Measurements from ENCODE around the gene PDE1C. TPM values are rescaled to one million over a fixed set of nuclear protein-coding genes. Genes with fewer than 3 reads are reported as not detected.

The PDE1C gene
- total RNA-seq, 1 experiment from 2014 or later, result not detected

GRCh38 chr7:32056767-32057166 is 13.4 kb downstream of the PDE1C start:
- peaks cover 79% of the 10 kb centered on the region for H3K27me3 ChIP-seq (replicated peaks; ENCODE audit: insufficient read depth, low read depth, low read length, poor library complexity)

GRCh38 chr7:32053204-32053603 is 17.0 kb downstream of the PDE1C start:
- peaks cover 93% of the 10 kb centered on the region for H3K27me3 ChIP-seq (replicated peaks; ENCODE audit: insufficient read depth, low read depth, low read length, poor library complexity)
- no peak overlapping the region for H3K4me3 ChIP-seq (ENCODE audit: low read depth, low read length, poor library complexity, severe bottlenecking)
- H3K36me3 ChIP-seq (ENCODE audit: insufficient read depth, low read length, poor library complexity, severe bottlenecking), result no peaks in the 10 kb centered on the region
- H3K4me1 ChIP-seq (ENCODE audit: insufficient read depth, low read length, poor library complexity, severe bottlenecking), result peaks cover 3% of the 10 kb centered on the region
- intact Hi-C loops (cut with micrococcal nuclease; ENCODE audit: unreplicated experiment), result no loop called here
- CTCF ChIA-PET, result no interaction called here
- no peak for TF ChIP-seq CTCF (conservative IDR thresholded peaks at IDR 0.05; ENCODE audit: low read depth, low read length)
- TF ChIP-seq EZH2 (IDR thresholded peaks at IDR 0.05; ENCODE audit: borderline replicate concordance, low read depth, low read length, poor library complexity, severe bottlenecking), result no peak
- POLR2A ChIA-PET (ENCODE audit: low non-redundant PET), result no interaction called here
- no peak overlapping the region for H3K27ac ChIP-seq (ENCODE audit: low read depth, low read length, poor library complexity, severe bottlenecking)
- no peaks in the 10 kb centered on the region for H3K9me3 ChIP-seq (ENCODE audit: low read depth, low read length, poor library complexity, severe bottlenecking)
- BruUV-seq (replicated peaks), result no TSS peak
- DNase-seq (ENCODE audit: low spot score), result no peak

More at GRCh38 chr7:32056767-32057166, 13.4 kb downstream of the PDE1C start:
- Histone ChIP-seq H3K9me3 (ENCODE audit: low read depth, low read length, poor library complexity, severe bottlenecking) (no peaks in the 10 kb centered on the region), H3K4me1 (ENCODE audit: insufficient read depth, low read length, poor library complexity, severe bottlenecking) (peaks cover 28% of the 10 kb centered on the region), H3K4me3 (ENCODE audit: low read depth, low read length, poor library complexity, severe bottlenecking) (no peak overlapping the region), H3K36me3 (ENCODE audit: insufficient read depth, low read length, poor library complexity, severe bottlenecking) (no peaks in the 10 kb centered on the region), H3K27ac (ENCODE audit: low read depth, low read length, poor library complexity, severe bottlenecking) (no peak overlapping the region)
- no peak for TF ChIP-seq CTCF (conservative IDR thresholded peaks at IDR 0.05; ENCODE audit: low read depth, low read length)
- TF ChIP-seq EZH2 (IDR thresholded peaks at IDR 0.05; ENCODE audit: borderline replicate concordance, low read depth, low read length, poor library complexity, severe bottlenecking), result no peak
- DNase-seq (ENCODE audit: low spot score), result no peak
- no TSS peak for BruUV-seq (replicated peaks)
- CTCF ChIA-PET, result no interaction called here
- intact Hi-C loops (cut with micrococcal nuclease; ENCODE audit: unreplicated experiment), result no loop called here
- POLR2A ChIA-PET (ENCODE audit: low non-redundant PET), result no interaction called here

GRCh38 chr7:32051128-32051527 is 19.1 kb downstream of the PDE1C start:
- CTCF ChIA-PET, result no interaction called here

More at GRCh38 chr7:32051128-32051527, 19.1 kb downstream of the PDE1C start:
- intact Hi-C loops (cut with micrococcal nuclease; ENCODE audit: unreplicated experiment), result no loop called here
- no peak overlapping the region for H3K4me3 ChIP-seq (ENCODE audit: low read depth, low read length, poor library complexity, severe bottlenecking)
- no peaks in the 10 kb centered on the region for H3K4me1 ChIP-seq (ENCODE audit: insufficient read depth, low read length, poor library complexity, severe bottlenecking)
- H3K36me3 ChIP-seq (ENCODE audit: insufficient read depth, low read length, poor library complexity, severe bottlenecking), result no peaks in the 10 kb centered on the region
- H3K9me3 ChIP-seq (ENCODE audit: low read depth, low read length, poor library complexity, severe bottlenecking), result no peaks in the 10 kb centered on the region
- H3K27me3 ChIP-seq (replicated peaks; ENCODE audit: insufficient read depth, low read depth, low read length, poor library complexity), result peaks cover 92% of the 10 kb centered on the region
- no peak for DNase-seq (ENCODE audit: low spot score)
- POLR2A ChIA-PET (ENCODE audit: low non-redundant PET), result no interaction called here
- no TSS peak for BruUV-seq (replicated peaks)
- TF ChIP-seq EZH2 (IDR thresholded peaks at IDR 0.05; ENCODE audit: borderline replicate concordance, low read depth, low read length, poor library complexity, severe bottlenecking) (no peak), CTCF (conservative IDR thresholded peaks at IDR 0.05; ENCODE audit: low read depth, low read length) (no peak)
- H3K27ac ChIP-seq (ENCODE audit: low read depth, low read length, poor library complexity, severe bottlenecking), result no peak overlapping the region

Measured in A673 (cell line).